K562 (cell line): ENCODE measurements around the gene PCDH1. TPM values are rescaled to one million over a fixed set of nuclear protein-coding genes. Genes with fewer than 3 reads are reported as not detected.

Source experiments
- ATAC-seq: fragments of 200-7000 bp; cut with Tn5 transposase; 3 replicates; pipeline ENCODE4 v1.9.1; 2020; ENCODE audit warnings: moderate library complexity
- BruUV-seq: library from RNA; stranded (reverse); fragments of 400-500 nt; replicated peaks from 2 replicates; lab custom pipeline; 2021; lab: Mats Ljungman, UMichigan
- CTCF ChIA-PET: fragments of 300-600 bp; formaldehyde crosslinking; extraction: SDS; loops from one replicate; lab custom pipeline; 2021; ENCODE audit warnings: low intra/inter-chr PET ratio; lab: Yijun Ruan, JAX
- POLR2A ChIA-PET: fragments of 300-600, 350-650 bp; sonication (Branson Sonifier 250); formaldehyde crosslinking; extraction: SDS; loops from one replicate; lab custom pipeline; 2021; ENCODE audit warnings: antibody characterized with exemption, inconsistent platforms; lab: Yijun Ruan, JAX
- DNase-seq, 4 experiments: peaks; one replicate each; pipeline versions ENCODE4 v3.0.0 to v3.0.0-alpha.2; 2011 to 2018; ENCODE audit warnings: low spot score in 3 of 4, mixed read lengths in 3 of 4; ENCODE audit errors: extremely low read depth in 1 of 4
- FAIRE-seq: peaks from 2 replicates; lab custom pipeline; 2011; peaks lifted over from hg19 to GRCh38; lab: Jason Lieb, UNC
- H2AFZ ChIP-seq: 2 replicates; pipeline ENCODE4 v1.6.0; 2011; ENCODE audit warnings: low read depth, low read length, control low read depth, inconsistent platforms
- H3K27ac ChIP-seq: fragments of 200-600 bp; 3 replicates; pipeline ENCODE4 v1.8.0; 2011; ENCODE audit warnings: low read depth, mild to moderate bottlenecking, control low read depth, inconsistent platforms, low read length, moderate library complexity, mixed read lengths; ENCODE audit errors: extremely low read depth
- H3K27me3 ChIP-seq, 2 experiments: fragments of 300-600 bp in 1 of 2; 2 replicates in 1 of 2; 3 replicates in 1 of 2; pipeline versions ENCODE4 v1.6.0 to v1.8.0; 2011; ENCODE audit warnings: inconsistent platforms in 2 of 2, low read length in 2 of 2, mild to moderate bottlenecking in 1 of 2, mixed read lengths in 1 of 2, moderate library complexity in 1 of 2; ENCODE audit not compliant: control insufficient read depth in 2 of 2, insufficient read depth in 2 of 2
- H3K36me3 ChIP-seq: fragments of 300-600 bp; 3 replicates; pipeline ENCODE4 v1.8.0; 2011; ENCODE audit warnings: mild to moderate bottlenecking, low read length, inconsistent platforms; ENCODE audit not compliant: control insufficient read depth, insufficient read depth
- H3K4me1 ChIP-seq, 2 experiments: fragments of 200-600 bp in 1 of 2; replicated peaks in 1 of 2; 2 replicates in 1 of 2; 3 replicates in 1 of 2; pipeline versions ENCODE4 v1.5.1 to v1.8.0; 2011; ENCODE audit warnings: inconsistent platforms in 2 of 2, low read length in 2 of 2, mild to moderate bottlenecking in 1 of 2, mixed read lengths in 1 of 2, moderate library complexity in 1 of 2; ENCODE audit not compliant: control insufficient read depth in 2 of 2, insufficient read depth in 2 of 2
- H3K4me2 ChIP-seq: 2 replicates; pipeline ENCODE4 v1.6.1; 2011; ENCODE audit warnings: low read length, control low read depth, inconsistent platforms, mixed read lengths; ENCODE audit not compliant: insufficient read depth
- H3K4me3 ChIP-seq: fragments of 200-600 bp; sonication (generic), shearing (Covaris generic); 2 replicates; pipeline ENCODE4 v1.5.1; 2016; ENCODE audit warnings: control low read depth, inconsistent platforms
- H3K79me2 ChIP-seq: fragments of 200-600 bp; 3 replicates; pipeline ENCODE4 v1.8.0; 2011; ENCODE audit warnings: low read length, inconsistent platforms; ENCODE audit not compliant: control insufficient read depth, insufficient read depth
- H3K9ac ChIP-seq, 2 experiments: 2 replicates each; pipeline versions ENCODE4 v1.6.0 to v1.6.1; 2011; ENCODE audit warnings: low read depth in 2 of 2, low read length in 2 of 2, control low read depth in 1 of 2, inconsistent platforms in 1 of 2, mild to moderate bottlenecking in 1 of 2, mixed read lengths in 1 of 2; ENCODE audit not compliant: insufficient read depth in 1 of 2
- H3K9me1 ChIP-seq: one replicate; pipeline ENCODE4 v1.6.0; 2011; ENCODE audit warnings: inconsistent platforms, mild to moderate bottlenecking, low read length, moderate library complexity; ENCODE audit not compliant: control insufficient read depth, insufficient read depth
- H3K9me3 ChIP-seq: replicated peaks from 2 replicates; pipeline ENCODE4 v1.5.1; 2011; ENCODE audit warnings: low read depth, low read length, inconsistent platforms; ENCODE audit not compliant: control insufficient read depth, insufficient read depth
- H4K20me1 ChIP-seq: replicated peaks from 2 replicates; pipeline ENCODE4 v1.6.1; 2011; ENCODE audit warnings: low read length, inconsistent platforms, mixed read lengths; ENCODE audit not compliant: control insufficient read depth, insufficient read depth
- DNMT1 ChIP-seq: fragments of 450-650 bp; IDR thresholded peaks from 2 replicates; pipeline ENCODE4 v1.6.1; 2016; ENCODE audit warnings: antibody characterized with exemption, mild to moderate bottlenecking
- ELF2 ChIP-seq: fragments of 250-450 bp; sonication (Bioruptor Pico); IDR thresholded peaks from 2 replicates; pipeline ENCODE4 v1.5.0; 2021; ENCODE audit warnings: mild to moderate bottlenecking
- FOXP1 ChIP-seq: sonication (generic); formaldehyde crosslinking; IDR thresholded peaks from 2 replicates; pipeline ENCODE4 v1.8.0; 2022; ENCODE audit warnings: mild to moderate bottlenecking, missing genetic modification reagents
- HINFP ChIP-seq: fragments of 450-650 bp; conservative IDR thresholded peaks from 2 replicates; pipeline ENCODE4 v1.6.1; 2016; ENCODE audit warnings: missing genetic modification characterization, low read depth, mild to moderate bottlenecking, control low read depth, missing compliant biosample characterization
- KDM4B ChIP-seq, 2 experiments: fragments of 450-650 bp in 1 of 2; sonication (generic) in 1 of 2; IDR thresholded peaks; 2 replicates each; pipeline ENCODE4 v1.6.1; 2016 to 2017; ENCODE audit warnings: borderline replicate concordance in 2 of 2, antibody characterized with exemption in 1 of 2, low read depth in 1 of 2, mild to moderate bottlenecking in 1 of 2
- MCM3 ChIP-seq: fragments of 450-650 bp; IDR thresholded peaks from 2 replicates; pipeline ENCODE4 v1.6.1; 2016
- MEF2D ChIP-seq: conservative IDR thresholded peaks from 2 replicates; pipeline ENCODE4 v1.6.1; 2016; ENCODE audit warnings: low read depth, missing genetic modification characterization, missing compliant biosample characterization
- NFATC3 ChIP-seq: fragments of 450-650 bp; IDR thresholded peaks from 2 replicates; pipeline ENCODE4 v1.6.1; 2017; ENCODE audit warnings: mild to moderate bottlenecking
- PHF20 ChIP-seq: fragments of 450-650 bp; IDR thresholded peaks from 2 replicates; pipeline ENCODE4 v1.6.1; 2018; ENCODE audit not compliant: partially characterized antibody
- SMAD1 ChIP-seq: fragments of 150-350 bp; IDR thresholded peaks from 2 replicates; pipeline ENCODE4 v1.6.1; 2014; ENCODE audit warnings: low read length, low read depth; ENCODE audit not compliant: partially characterized antibody
- SP2 ChIP-seq: IDR thresholded peaks from 2 replicates; pipeline ENCODE4 v1.6.1; 2011; ENCODE audit warnings: mild to moderate bottlenecking, low read depth, low read length, moderate library complexity; ENCODE audit not compliant: poor library complexity, severe bottlenecking; ENCODE audit errors: extremely low read depth
- STAT6 ChIP-seq: sonication (generic); formaldehyde crosslinking; IDR thresholded peaks from 2 replicates; pipeline ENCODE4 v1.8.1; 2023; ENCODE audit warnings: mild to moderate bottlenecking, missing genetic modification reagents
- TAF1 ChIP-seq: IDR thresholded peaks from 2 replicates; pipeline ENCODE4 v1.6.1; 2011; ENCODE audit warnings: mild to moderate bottlenecking, low read length, moderate library complexity; ENCODE audit not compliant: insufficient read depth, control insufficient read depth, severe bottlenecking; ENCODE audit errors: extremely low read depth
- THRA ChIP-seq: fragments of 450-650 bp; IDR thresholded peaks from 2 replicates; pipeline ENCODE4 v1.6.1; 2017; ENCODE audit warnings: mild to moderate bottlenecking, moderate library complexity
- TOE1 ChIP-seq, 2 experiments: fragments of 450-650 bp in 1 of 2; sonication (generic) in 1 of 2; formaldehyde crosslinking in 1 of 2; IDR thresholded peaks; 2 replicates each; pipeline versions ENCODE4 v1.7.1 to v1.8.0; 2016 to 2022; ENCODE audit warnings: borderline replicate concordance in 2 of 2, mild to moderate bottlenecking in 2 of 2, antibody characterized with exemption in 1 of 2, inconsistent platforms in 1 of 2, low read depth in 1 of 2, missing genetic modification reagents in 1 of 2, moderate library complexity in 1 of 2
- ZBED1 ChIP-seq: IDR thresholded peaks from 2 replicates; pipeline ENCODE4 v1.6.1; 2014
- ZNF316 ChIP-seq: fragments of 450-650 bp; IDR thresholded peaks from 2 replicates; pipeline ENCODE4 v1.6.1; 2016
- ZNF436 ChIP-seq: fragments of 250-450, 450-650 bp; sonication (Bioruptor Pico); formaldehyde crosslinking; IDR thresholded peaks from 2 replicates; pipeline ENCODE4 v1.7.0; 2020; ENCODE audit warnings: mild to moderate bottlenecking
- ZNF75A ChIP-seq: fragments of 450-650 bp; formaldehyde crosslinking; IDR thresholded peaks from 2 replicates; pipeline ENCODE4 v1.4.0; 2020; ENCODE audit warnings: mild to moderate bottlenecking
- WGBS: fragments of 100-300 bp; shearing (Covaris generic); methylation state at CpG from one replicate; pipeline ENCODE4 v1.1.6; 2016; ENCODE audit warnings: low coverage, mixed read lengths; ENCODE audit not compliant: insufficient coverage; ENCODE audit errors: missing lambda C conversion rate; 5-methylcytosine and 5-hydroxymethylcytosine counted together
- in situ Hi-C: fragments of 300-500 bp; cut with MboI; formaldehyde crosslinking; loops from 4 replicates; pipeline ENCODE4 v1.15.0; 2018; ENCODE audit warnings: inconsistent platforms, mixed read lengths
- intact Hi-C: fragments of 100-400 bp; cut with micrococcal nuclease; formaldehyde crosslinking; loops from 2 replicates; pipeline ENCODE4 v1.14.2; 2022
- polyA plus RNA-seq, 8 experiments: library from polyadenylated mRNA; depleted of rRNA in 4 of 8; stranded (reverse) in 5 of 8; unstranded in 3 of 8; fragments of >200 nt; fragmentation: Nextera tagmentation in 2 of 8; fragmentation: Illumina TruSeq in 1 of 8; extraction: Ambion mirVana in 2 of 8; extraction: Trizol in 1 of 8; gene quantifications; 2 replicates each; pipeline versions ENCODE4 v1.2.1 to v1.2.3, GENCODE V29; 2011 to 2014; ENCODE audit warnings: inconsistent platforms in 1 of 8, missing spikeins in 1 of 8
- total RNA-seq, 7 experiments: library from RNA; depleted of rRNA in 6 of 7; stranded (reverse); fragments of >200 nt in 6 of 7; fragmentation: Illumina TruSeq in 2 of 7; extraction: Trizol in 2 of 7; gene quantifications; 2 replicates each; pipeline versions ENCODE4 v1.2.1 to v1.2.3, GENCODE V29; 2011 to 2021; ENCODE audit warnings: low replicate concordance in 1 of 7

PCDH1 gene
- total and polyA plus RNA-seq, 9 of the 15 experiments (the other 6 are each of a cell fraction or from before 2014, with no cell fraction given), result 0.11 to 3.6 (median 1.9) TPM; not detected in 1

- TF ChIP-seq TOE1 (IDR thresholded peaks at IDR 0.05; ENCODE audit: borderline replicate concordance) (no peak), TOE1 (CRISPR knock-in tag; IDR thresholded peaks at IDR 0.05; ENCODE audit: borderline replicate concordance, low read depth) (no peak), FOXP1 (CRISPR knock-in tag) (no peak), NFATC3 (no peak), ZNF316 (no peak), HINFP (tag) (no peak), SMAD1 (no peak), STAT6 (CRISPR knock-in tag) (no peak), ZNF436 (no peak), TAF1 (no peak), KDM4B (IDR thresholded peaks at IDR 0.05; ENCODE audit: borderline replicate concordance in 2 of 2, low read depth in 1 of 2) (no peak), SP2 (no peak), ZBED1 (no peak), THRA (no peak), ZNF75A (CRISPR knock-in tag) (no peak), ELF2 (no peak), MEF2D (tag) (no peak), DNMT1 (no peak), MCM3 (no peak), PHF20 (no peak)
- no peaks in the 10 kb centered on the region for H4K20me1 ChIP-seq
- H3K4me2 ChIP-seq, result no peak overlapping the region
- FAIRE-seq, result no peak
- WGBS, result 97% methylated on average over 2 of the region's 2 CpGs
- no peak overlapping the region for H3K27ac ChIP-seq
- ChIA-PET POLR2A (interaction anchor here (0.7 kb wide), 1 partner anchor 11 kb away, joined by 3 read pairs; no protein-coding TSS in a partner anchor), CTCF (no interaction called here)
- peaks cover 4% of the 10 kb centered on the region for H3K9me1 ChIP-seq
- in situ Hi-C loops, result no loop called here
- H3K4me3 ChIP-seq, result no peak overlapping the region
- peaks cover 6% of the 10 kb centered on the region for H3K36me3 ChIP-seq
- DNase-seq, result no peak
- peaks cover 21% of the 10 kb centered on the region for H3K79me2 ChIP-seq
- BruUV-seq, result no TSS peak
- H3K9me3 ChIP-seq, result no peaks in the 10 kb centered on the region
- H2AFZ ChIP-seq, result no peak overlapping the region
- intact Hi-C loops, result no loop called here
- H3K9ac ChIP-seq, result no peak overlapping the region
- peaks cover 20 to 26% of the 10 kb centered on the region in 2 experiments; a peak in 4 of 5 replicates for H3K4me1 ChIP-seq
- no peak for ATAC-seq
- no peaks in the 10 kb centered on the region for H3K27me3 ChIP-seq
Observed at GRCh38 chr5:141920771-141921170, 42.6 kb upstream of the PCDH1 start.
